ENCODE data around the gene NDUFAF8.

NDUFAF8 gene

GRCh38 chr17:81252326-81252986 is 13.3 kb downstream of the NDUFAF8 start:
- ChIA-PET POLR2A (no interaction called here), CTCF (interaction anchor here (0.5 to 3.4 kb wide), 25 partner anchors 9 to 378 kb away, joined by 3 to 27 read pairs (median 4); partner anchors contain the start of gene FAAP100)
- peaks cover 4% of the 10 kb centered on the region; the same call in 1 of the 2 replicates for H3K4me1 ChIP-seq (ENCODE audit: control insufficient read depth, insufficient read depth, low read length)
- no peak overlapping the region for H3K4me3 ChIP-seq (ENCODE audit: low read depth, low read length)
- H3K27ac ChIP-seq (ENCODE audit: extremely low read depth, low read depth, low read length), result no peak overlapping the region
- TF ChIP-seq ZNF521 (tag by site-specific recombination; IDR thresholded peaks at IDR 0.05), result no peak
- TF ChIP-seq BCL6B (tag by site-specific recombination; IDR thresholded peaks at IDR 0.05), result no peak
- TF ChIP-seq ZNF626 (tag by site-specific recombination; IDR thresholded peaks at IDR 0.05), result no peak
- TF ChIP-seq ZNF324 (tag by site-specific recombination; IDR thresholded peaks at IDR 0.05), result no peak
- TF ChIP-seq ZNF350 (tag by site-specific recombination; IDR thresholded peaks at IDR 0.05), result no peak
- TF ChIP-seq ZNF785 (tag by site-specific recombination; IDR thresholded peaks at IDR 0.05), result no peak
- no peaks in the 10 kb centered on the region for H3K9me3 ChIP-seq (ENCODE audit: control insufficient read depth, insufficient read depth, low read depth, low read length)
- peaks cover 0 to 46% of the 10 kb centered on the region in 2 experiments; a peak in 2 of 3 replicates for H3K36me3 ChIP-seq (ENCODE audit: control insufficient read depth in 2 of 2, insufficient read depth in 1 of 2, low read length in 2 of 2)

- no peak for TF ChIP-seq ZNF555 (tag by site-specific recombination; conservative IDR thresholded peaks at IDR 0.05)
- POLR2A ChIA-PET, result interaction anchor here (2.1 kb wide), 1 partner anchor 142 kb away, joined by 7 read pairs; the partner anchor contains the start of gene BAHCC1
- Histone ChIP-seq H3K36me3 (ENCODE audit: control insufficient read depth in 2 of 2, insufficient read depth in 1 of 2, low read length in 2 of 2) (peaks cover 0 to 51% of the 10 kb centered on the region in 2 experiments; a peak in 2 of 3 replicates), H3K27ac (ENCODE audit: extremely low read depth, low read depth, low read length) (no peak overlapping the region), H3K9me3 (ENCODE audit: control insufficient read depth, insufficient read depth, low read depth, low read length) (no peaks in the 10 kb centered on the region), H3K4me1 (ENCODE audit: control insufficient read depth, insufficient read depth, low read length) (peaks cover 4% of the 10 kb centered on the region; the same call in 1 of the 2 replicates), H3K4me3 (ENCODE audit: low read depth, low read length) (no peak overlapping the region)
- CTCF ChIA-PET, result interaction anchor here (0.5 to 3.4 kb wide), 24 partner anchors 9 to 377 kb away, joined by 3 to 27 read pairs (median 4); partner anchors contain the start of gene FAAP100
Measured at GRCh38 chr17:81252987-81253329, 13.8 kb downstream of the NDUFAF8 start.

GRCh38 chr17:81253358-81254131 is 14.4 kb downstream of the NDUFAF8 start:
- Histone ChIP-seq H3K36me3 (ENCODE audit: control insufficient read depth in 2 of 2, insufficient read depth in 1 of 2, low read length in 2 of 2) (peaks cover 0 to 56% of the 10 kb centered on the region in 2 experiments; a peak in 2 of 3 replicates), H3K9me3 (ENCODE audit: control insufficient read depth, insufficient read depth, low read depth, low read length) (no peaks in the 10 kb centered on the region), H3K4me1 (ENCODE audit: control insufficient read depth, insufficient read depth, low read length) (peaks cover 4% of the 10 kb centered on the region; the same call in 1 of the 2 replicates), H3K27ac (ENCODE audit: extremely low read depth, low read depth, low read length) (no peak overlapping the region), H3K4me3 (ENCODE audit: low read depth, low read length) (no peak overlapping the region)
- ChIA-PET CTCF (interaction anchor here (0.6 to 3.4 kb wide), 31 partner anchors 8 to 367 kb away, joined by 3 to 28 read pairs (median 4); partner anchors contain the start of genes FAAP100, NDUFAF8 and TEPSIN), POLR2A (interaction anchor here (0.6 to 2.1 kb wide), 2 partner anchors 114 to 142 kb away, joined by 3 to 7 read pairs; partner anchors contain the start of gene BAHCC1)
- TF ChIP-seq ZNF37A (tag by site-specific recombination; IDR thresholded peaks at IDR 0.05) (no peak), ZNF707 (tag by site-specific recombination; IDR thresholded peaks at IDR 0.05) (peak; percentile 89), ZNF843 (tag by site-specific recombination; IDR thresholded peaks at IDR 0.05) (peak; percentile 67; the same call in 1 of the 2 replicates), ZNF280D (tag by site-specific recombination; IDR thresholded peaks at IDR 0.05) (no peak), ZNF146 (tag by site-specific recombination; IDR thresholded peaks at IDR 0.05) (no peak; the same call in none of the 2 replicates), ZNF623 (tag by site-specific recombination; IDR thresholded peaks at IDR 0.05) (no peak), ZNF473 (tag by site-specific recombination; IDR thresholded peaks at IDR 0.05) (no peak), ZBTB8A (tag by site-specific recombination; IDR thresholded peaks at IDR 0.05) (peak; percentile 65), ZNF670 (tag by site-specific recombination; IDR thresholded peaks at IDR 0.05; ENCODE audit: low read depth) (peak; percentile 94; the same call in 1 of the 2 replicates), SCRT1 (tag by site-specific recombination; IDR thresholded peaks at IDR 0.05; ENCODE audit: borderline replicate concordance) (peak; percentile 64), GLI4 (tag by site-specific recombination; IDR thresholded peaks at IDR 0.05) (peak; percentile 91), PRDM2 (tag by site-specific recombination; IDR thresholded peaks at IDR 0.05; ENCODE audit: borderline replicate concordance) (peak; percentile 93; the same call in 1 of the 2 replicates)

Measured in HEK293 (cell line).